ENCODE data around the gene MED14.

MED14 gene

DNA sequence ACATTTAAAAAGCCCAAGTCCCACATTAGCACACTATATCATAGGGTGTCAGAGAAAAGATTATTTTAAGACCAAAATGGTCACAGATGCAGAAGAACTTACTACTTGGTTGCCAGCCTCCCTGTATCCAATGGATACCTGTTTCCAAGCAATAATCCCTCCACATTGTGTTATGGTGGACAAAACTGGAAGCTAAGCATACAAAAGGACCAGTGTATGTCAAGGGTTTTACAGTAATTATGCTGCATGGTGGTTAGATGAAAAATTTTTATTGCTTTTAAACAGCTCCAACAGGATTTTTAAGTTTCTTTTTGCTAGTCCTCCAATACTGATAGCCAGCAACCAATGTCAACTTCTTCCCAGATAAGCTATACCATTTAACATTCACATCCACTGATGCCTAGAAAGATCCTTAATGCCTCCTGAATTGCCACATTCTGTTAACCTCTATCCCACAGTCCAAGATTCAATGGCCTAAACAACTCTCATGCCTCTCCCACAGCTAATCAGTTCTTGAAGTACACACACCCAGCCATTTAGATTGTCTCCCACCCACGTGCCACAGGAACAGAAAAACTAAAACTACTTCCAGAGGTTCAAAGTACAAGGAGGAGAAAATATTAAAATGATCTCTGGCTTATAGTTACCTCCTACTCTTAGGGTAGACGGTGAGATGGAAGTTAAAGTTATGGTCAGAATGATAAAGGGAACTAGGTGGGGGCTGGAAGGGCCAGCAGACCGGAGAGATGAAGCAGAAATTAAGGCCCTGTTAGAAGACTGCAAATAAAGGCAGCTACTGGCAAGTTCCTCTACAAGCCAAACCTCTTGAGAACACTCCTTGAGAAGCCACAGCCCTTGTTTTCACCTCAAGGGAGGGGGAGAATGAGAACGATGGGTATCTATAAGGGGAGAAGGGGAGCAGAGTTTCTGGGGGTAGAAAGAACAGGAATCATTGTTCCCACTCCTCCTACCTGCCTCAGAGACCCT, 5.5 kb downstream of the MED14 start:
- no peak for DNase-seq

DNA sequence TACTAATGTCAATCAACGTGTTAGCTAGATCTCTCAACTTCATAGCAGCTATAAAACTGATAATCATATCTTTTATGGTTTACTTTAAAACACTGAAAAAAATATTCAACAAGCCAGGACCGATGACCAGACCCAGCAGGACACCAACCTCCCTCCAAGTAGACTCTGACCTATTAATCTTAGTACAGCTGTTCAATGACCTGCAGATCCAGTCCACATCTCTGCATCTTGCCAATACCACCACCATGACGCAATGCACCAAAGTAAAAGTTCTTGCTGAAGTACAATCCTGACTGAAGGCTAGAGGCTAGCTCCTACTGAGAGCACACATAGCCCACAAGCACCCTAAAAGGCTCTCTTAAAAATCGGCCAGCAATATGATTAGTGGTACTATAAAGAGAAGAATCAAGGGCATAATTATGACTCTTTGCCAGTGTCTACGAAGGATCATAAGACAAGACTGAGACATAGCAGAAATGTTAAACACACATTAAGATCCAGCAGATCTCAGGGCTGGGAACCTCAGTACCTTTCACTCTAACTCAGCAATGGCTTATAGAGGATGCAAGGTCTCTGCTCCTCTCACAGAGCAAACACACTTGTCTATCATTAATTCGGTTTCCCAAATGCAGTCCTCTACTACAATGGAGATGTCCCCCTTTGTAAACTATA, 7.6 kb downstream of the MED14 start:
- DNase-seq, result no peak

DNA sequence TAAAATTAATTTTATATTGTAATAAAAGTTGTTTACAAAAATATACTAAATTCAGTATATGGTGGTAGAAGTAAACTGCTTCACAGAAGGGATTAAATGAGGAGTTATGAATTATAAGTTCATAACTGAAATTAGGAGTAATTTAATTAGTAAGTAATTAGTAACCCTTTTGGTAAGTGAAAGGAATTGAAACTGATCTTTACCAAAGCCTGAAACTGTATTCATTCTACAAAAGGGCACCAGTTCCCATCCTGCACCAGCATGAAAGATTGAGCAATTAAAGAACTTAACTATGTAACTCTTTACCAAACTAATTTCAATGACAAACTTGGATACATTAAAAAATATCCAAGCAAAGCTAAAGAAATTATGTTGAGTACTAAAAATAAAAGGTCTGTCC, 8.2 kb downstream of the MED14 start:
- no peak for DNase-seq

DNA sequence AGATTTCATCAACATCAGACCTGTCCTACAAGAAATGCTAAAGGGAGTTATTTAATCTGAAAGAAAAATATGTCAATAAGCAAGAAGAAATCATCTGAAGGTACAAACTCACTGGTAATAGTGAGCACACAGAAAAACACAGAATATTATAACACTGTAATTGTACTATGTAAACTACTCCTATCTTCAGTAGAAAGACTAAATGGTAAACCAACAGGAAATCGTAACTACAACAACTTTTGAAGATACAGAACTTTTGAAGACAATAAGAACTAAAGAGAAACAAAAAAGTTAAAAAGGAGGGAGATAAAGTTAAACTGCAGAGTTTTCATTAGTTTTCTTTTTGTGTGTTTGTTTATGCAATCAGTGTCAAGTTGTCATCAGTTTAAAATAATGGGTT, 12.4 kb downstream of the MED14 start:
- no peak for DNase-seq

DNA sequence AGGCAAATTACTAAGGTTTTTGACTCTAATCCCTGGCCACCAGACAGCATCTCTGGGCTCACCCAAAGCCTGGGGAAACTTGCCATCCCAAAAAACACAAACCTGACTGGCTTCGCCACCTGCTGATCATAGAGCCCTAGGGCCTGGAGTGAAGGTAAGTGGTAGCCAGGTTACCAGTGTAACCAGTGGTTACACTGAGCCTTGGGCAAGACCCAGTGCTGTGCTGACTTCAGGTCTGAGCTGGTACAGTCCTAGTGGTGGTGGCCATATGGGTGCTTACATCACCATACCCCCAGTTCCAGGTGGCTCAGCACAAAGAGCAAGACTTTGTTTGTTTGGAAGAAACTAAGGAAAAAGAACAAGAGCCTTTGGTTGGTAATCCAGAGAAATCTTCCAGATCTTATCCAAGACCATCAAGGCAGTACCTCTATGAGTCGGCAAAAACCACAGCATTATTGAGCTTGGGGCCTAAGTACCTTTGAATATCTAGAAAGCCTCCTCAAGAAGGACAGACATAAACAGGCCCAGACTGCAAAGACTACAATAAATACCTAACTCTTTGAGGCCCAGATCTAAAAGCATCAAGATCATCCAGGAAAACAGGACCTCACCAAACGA, 13.7 kb downstream of the MED14 start:
- DNase-seq, result no peak

DNA sequence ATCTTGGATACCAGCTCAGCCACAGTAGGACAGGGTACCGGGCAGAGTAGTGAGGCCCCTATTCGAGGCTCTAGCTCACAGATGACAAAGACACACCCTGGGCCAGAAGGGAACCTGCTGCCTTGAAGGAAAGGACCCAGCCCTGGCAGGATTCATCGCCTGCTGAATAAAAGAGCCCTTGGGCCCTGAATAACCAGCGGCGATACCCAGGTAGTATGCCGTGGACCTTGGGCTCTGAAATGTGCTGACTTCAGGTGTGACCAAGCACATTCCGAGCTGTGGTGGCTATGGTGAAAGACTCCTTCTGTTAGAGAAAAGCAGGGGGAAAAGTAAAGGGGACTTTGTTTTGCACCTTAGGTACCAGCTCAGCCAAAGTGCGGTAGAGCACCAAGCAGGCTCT, 14.6 kb downstream of the MED14 start:
- DNase-seq, result no peak

DNA sequence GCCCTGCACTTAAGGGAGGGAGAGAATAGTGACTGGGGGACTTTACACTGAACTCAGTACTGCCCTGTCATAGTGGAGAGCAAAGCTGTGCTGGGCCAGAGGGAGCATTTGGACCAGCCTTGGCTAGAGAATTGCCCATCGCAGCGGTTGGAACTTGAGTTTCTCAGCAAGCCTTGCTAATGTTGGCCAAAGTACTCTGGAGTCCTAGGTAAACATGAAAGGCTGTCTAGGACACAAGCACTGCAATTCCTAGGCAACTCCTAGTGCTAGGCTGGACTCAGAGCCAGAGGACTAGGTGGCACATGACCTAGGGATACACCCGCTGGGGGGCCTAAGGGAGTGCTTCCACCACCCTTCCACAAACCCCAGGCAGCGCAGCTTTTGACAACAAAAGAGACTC, 15.0 kb downstream of the MED14 start:
- no peak for DNase-seq

DNA sequence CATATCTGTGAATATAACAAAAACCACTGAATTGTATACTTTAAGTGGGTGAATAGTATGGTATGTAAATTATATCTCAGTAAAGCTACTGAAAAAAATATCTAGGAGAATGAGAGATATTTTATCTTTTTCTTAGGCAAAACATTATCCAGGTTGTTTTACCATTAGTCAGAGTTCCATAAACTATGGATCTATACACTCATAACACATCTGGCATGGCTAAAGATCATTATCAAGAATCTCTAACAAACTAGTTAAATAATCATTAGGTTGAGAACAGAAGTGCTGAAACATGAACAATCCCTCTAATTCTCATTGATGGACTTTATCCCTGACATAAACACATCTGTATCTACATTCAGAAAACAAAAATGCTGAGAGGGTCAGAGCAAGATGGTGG, 15.6 kb downstream of the MED14 start:
- DNase-seq, result no peak

DNA sequence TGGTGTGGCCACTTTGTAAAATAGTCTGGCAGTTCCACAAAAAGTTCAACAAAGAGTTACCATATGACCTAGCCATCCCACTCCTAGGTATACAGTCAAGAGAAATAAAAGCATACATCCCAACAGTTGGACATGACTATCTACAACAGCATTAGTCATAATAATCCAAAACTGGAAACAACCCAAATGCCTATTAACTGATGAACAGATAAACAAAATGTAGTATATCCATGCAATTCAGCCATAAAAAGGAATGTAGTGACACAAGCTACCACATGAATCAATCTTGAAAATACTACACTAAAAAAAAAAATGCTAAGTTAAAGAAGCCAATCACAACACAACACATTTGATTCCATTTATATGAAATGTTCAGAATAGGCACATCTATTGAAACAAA, 16.1 kb downstream of the MED14 start:
- no peak for DNase-seq

DNA sequence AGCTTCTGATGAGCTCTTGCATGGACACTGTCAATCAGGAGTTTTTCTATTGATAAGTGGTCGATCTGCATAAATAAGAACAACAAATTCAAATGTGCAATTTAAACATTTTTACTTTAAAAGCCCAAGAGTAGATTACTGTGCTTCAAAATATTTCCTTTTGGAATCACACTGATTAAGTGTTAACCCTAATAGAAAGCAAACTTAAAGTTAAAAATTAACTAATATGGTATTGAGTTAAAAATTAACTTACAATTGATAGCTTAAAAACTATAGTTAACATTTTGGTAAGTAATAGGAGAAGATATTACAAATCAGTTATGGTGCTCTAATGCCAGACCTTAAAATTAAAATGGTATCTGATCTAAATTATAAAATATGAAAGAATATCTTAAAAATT, 25.9 kb downstream of the MED14 start:
- DNase-seq, result no peak

DNA sequence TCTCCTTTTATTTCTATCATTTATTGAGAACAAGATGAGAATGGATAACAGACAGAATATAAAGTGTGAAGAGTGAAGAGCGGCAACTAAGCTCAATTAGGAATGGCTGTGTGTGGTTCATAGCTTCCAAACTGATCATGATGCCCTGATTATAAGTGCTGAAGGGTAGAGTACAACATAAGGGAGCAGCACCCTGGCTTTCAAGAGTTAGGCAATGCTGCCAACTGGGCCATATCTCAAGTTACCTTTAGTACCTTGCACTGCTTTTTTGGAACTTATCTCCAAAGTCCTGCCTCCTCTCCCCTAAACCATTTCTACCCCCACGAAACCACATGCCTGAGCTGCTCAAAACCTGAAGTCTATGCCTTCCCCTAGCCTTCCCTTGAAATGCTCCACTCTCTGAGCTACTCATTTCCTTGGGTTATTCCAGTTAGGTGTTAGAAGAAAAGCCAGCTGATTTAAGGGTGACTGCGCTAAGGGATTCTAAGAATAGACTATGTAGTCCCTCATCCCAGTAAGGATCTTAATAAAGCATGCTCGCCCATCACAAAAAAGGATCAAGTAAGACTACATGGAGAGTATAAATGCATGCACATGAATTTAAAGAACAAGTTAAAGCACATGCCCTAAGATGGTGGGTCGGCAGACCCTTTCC, 29.6 kb downstream of the MED14 start:
- DNase-seq, result no peak

DNA sequence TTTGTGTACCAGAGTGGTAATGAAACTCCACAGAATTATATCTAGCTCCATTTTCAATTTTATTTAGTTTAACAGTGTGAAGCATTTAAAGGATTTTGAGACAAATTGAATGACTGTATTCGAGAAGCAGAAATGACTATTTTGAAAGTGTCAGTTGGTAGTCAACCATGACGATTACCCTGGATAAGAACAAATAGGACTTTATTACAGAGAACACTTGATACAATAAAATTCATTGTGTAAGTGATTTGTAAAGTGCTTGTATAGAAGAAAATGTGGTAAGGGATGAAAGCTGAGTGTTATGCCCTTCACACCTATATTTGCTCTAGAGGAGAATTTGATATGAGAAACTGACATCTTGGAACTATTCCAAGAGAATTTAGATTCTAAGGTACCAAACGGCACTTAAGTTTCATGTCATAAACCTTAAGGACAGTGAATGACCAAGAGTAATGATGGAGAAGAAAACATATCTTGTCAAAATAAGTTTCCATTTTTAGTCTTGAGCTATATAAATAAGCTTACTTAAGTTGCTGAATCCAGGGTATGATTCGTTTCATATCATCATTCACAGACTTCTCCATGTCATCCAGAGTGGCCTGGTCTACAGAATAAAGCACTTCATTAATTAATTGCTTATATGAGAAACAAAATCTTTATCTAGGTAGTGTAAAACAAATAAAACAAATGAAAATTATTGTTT, 34.6 kb downstream of the MED14 start:
- no peak for DNase-seq

DNA sequence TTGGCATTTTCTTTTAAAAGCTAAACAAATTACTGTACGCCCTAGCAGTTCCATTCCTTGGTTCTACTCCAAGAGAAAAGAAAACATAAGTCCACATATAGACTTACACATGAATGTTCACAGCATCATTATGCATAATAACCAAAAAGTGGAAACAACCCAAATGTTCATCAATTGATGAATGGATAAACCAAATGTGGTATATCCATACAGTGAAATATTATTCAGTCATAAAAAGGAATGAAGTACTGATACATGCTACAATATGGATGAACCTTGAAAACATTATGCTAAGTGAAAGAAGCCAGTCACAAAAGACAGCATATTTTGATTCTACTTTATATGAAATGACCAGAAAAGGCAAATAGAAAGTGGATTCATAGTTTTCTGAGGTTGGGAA, 36.5 kb downstream of the MED14 start:
- no peak for DNase-seq

DNA sequence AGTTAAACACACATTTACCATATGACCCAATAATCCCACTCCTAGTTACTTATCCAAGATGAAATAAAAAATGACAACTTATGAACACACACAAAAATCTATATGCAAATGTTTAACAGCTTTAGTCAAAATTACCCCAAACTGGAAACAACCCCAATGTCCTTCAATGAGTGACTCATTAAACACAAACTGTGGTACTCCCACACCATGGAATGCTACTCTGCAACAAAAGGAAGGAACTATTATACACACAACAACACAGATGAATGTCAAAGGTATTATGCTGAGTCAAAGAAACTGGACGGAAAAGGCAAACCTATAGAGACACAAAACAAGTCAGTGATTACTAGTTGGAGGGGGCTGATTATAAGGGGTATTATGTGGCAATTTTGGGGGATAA, 40.5 kb downstream of the MED14 start:
- DNase-seq, result no peak

DNA sequence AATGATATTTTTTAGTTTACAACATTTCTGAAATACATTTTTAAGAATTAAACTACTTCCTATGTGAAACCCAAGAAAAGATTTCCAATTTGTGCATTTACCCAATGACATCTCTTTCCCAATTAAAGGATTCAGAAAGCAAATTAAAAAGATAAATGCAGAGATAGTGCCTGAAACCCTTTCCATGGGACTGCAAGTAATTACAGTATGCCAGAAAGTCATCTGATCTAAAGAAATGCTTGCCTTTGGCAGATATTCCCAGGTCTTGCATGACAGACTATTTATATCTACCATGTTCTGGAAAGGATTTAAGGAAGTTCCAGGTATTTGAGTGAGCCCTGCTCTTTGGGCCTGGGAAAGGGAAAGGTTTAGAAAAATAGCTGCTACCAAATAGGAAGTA, 46.4 kb downstream of the MED14 start:
- DNase-seq, result no peak

DNA sequence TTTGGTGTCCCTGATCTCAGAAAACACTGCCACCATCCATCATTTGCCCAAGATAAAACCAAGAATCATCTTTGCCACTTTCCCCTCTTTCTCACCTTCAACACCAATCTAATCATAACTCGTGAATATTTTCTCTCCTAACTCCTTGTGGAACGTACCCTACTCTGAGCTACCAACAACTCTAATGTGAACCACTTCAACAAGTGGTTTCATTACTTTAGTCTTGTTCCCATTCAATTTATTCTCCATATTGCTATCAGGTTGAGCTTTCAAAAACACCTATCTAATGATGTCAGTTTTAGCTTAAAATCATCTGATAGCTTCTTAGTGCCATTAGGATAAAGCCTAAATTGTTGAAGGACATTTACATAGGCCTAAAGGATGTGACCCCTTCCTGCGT, 48.2 kb downstream of the MED14 start:
- no peak for DNase-seq

DNA sequence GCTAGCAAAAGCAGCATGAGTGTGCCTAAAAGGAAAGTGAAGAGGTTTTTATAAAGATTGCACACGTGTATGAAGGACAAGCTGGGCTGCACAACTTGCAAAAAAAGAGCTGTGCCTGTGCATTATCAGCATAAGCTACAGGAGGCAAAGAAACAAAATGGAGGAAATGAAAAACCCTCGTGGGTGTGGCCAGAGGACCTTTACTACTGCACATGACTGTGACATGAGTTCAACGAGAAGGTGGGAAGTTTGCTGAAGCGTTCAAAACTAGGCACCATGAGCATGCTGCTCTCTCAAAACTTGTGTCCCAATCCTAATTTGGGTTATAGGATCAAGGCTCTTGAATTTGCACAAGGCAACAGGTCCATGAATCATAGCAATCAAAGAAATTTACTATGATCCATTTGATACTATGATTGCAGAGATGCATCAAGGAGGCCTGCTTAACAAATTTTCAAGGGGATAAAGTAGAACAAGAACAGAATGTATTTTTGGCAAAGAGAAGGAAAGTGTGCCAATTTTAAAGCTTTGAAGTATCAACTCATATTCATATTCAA, 49.9 kb downstream of the MED14 start:
- DNase-seq, result no peak

DNA sequence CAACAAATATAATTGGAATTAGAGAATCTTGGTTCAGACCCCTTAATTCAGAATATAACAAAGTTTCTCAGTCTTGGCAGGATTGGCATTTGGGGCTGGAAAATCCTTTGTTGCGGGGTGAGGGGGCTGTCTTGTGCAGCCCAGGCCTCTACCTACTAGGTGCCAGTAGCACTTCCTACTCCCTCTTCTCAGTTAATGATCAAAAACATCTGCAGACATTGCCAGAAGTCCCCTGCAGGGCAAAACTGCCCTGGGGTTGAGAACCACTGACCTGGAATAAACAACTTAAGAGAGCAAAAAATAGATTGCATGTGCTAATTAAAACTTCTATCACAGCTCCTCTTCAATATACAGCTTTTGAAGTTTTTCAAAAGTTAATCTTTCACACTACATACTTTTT, 51.2 kb downstream of the MED14 start:
- DNase-seq, result no peak

DNA sequence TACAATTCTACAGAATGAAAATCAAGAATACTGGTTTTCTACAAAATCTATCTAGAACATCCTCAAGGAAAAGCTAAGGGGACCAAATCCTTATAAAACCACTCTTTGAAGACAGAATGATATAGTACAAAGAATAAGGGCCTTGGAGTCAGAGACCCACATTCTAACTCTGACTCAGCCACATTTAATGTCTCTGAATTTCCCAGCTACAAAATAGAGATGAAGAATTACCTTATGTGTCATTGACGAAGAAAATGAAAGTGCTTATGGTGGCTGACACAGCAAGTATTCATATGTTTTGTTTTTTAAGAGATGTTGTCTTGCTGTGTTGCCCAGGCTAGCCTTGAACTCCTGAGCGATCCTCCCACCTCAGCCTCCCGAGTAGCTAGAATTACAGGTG, 52.1 kb downstream of the MED14 start:
- no peak for DNase-seq

DNA sequence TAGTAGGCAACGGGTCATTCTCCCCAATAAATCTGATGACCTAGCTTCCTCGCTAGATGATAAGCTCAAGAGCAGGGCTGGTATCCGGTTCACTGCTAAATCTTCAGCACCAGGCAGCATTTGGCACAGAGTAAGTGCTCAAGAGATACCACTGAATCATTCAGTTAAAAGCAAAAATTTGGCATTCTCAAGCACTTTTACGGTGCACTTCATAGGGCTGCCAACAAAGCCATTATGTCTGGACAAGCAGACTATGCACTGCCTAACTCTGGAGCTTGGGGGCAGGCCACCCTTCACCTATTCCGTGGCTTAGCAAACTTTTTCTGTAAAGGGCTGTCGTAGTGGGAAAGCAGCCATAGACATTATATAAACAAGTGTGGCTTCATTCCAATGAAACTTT, 64.2 kb downstream of the MED14 start:
- DNase-seq, result no peak

DNA sequence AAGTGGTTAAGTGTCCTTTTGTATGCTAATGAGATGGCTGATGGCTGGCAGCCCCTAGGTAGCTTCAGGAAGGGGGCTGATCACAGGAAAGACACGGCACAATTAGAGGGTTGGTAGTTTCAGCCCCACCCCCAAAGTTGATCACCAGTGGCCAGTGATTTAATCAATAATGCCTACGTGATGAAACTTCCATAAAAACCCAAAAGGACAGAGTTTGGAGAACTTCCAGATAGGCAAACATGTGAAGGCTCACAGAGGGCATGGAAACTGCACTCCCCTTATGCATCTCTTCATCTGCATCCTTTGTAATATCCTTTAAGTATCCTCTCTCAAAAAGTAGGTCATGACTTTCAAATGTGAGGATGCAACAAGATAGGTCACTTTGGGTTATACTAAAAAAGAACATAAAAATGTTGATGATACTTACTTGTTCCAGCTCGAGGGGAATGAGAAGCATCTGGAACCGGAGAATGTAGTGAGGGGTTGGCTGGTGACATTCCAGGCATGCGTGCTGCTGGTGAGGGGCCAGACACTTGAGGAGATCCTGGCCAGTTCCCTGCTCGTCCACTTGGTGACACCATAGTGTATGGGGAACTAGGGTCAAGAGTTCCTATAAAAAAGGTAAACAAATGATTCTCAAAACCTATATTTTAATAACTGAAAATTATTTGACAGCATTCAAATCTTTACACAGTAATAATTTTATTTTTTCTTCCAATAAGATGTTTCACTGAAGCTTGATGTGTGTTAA, 71.3 kb downstream of the MED14 start:
- no peak for DNase-seq

Data from T-helper 9 cell (primary cell).